Measurements from ENCODE around the gene OR52M1.

The OR52M1 gene

GRCh38 chr11:4569075-4569474, 24.1 kb downstream of the OR52M1 start:
- no peak for DNase-seq (ENCODE audit: low spot score)

GRCh38 chr11:4576880-4577279, 31.9 kb downstream of the OR52M1 start:
- no peak for DNase-seq (ENCODE audit: low spot score)

GRCh38 chr11:4577761-4578160, 32.8 kb downstream of the OR52M1 start:
- no peak for DNase-seq (ENCODE audit: low spot score)

- no peak for DNase-seq (ENCODE audit: low spot score)
These were observed 33.6 kb downstream of the OR52M1 start for GRCh38 chr11:4578624-4579023.

- no peak for DNase-seq (ENCODE audit: low spot score)
These were observed 35.1 kb downstream of the OR52M1 start for GRCh38 chr11:4580124-4580523.

- no peak for DNase-seq (ENCODE audit: low spot score)
These were observed 36.5 kb downstream of the OR52M1 start, which contains the start of gene OR52I2 for GRCh38 chr11:4581443-4581842. OR52I2 (plus strand) TSS chr11:4581743.

- no peak for DNase-seq (ENCODE audit: low spot score)
These were observed 44.0 kb downstream of the OR52M1 start for GRCh38 chr11:4589017-4589416.

- no peak for DNase-seq (ENCODE audit: low spot score)
These were observed 48.7 kb downstream of the OR52M1 start, which contains the start of gene OR52I1 for GRCh38 chr11:4593739-4594138. OR52I1 (plus strand) TSS chr11:4594039; CDS start chr11:4594039, 0 bp downstream.
